ENCODE results near the gene ZNF624.

- TF ChIP-seq, protein P1, sequence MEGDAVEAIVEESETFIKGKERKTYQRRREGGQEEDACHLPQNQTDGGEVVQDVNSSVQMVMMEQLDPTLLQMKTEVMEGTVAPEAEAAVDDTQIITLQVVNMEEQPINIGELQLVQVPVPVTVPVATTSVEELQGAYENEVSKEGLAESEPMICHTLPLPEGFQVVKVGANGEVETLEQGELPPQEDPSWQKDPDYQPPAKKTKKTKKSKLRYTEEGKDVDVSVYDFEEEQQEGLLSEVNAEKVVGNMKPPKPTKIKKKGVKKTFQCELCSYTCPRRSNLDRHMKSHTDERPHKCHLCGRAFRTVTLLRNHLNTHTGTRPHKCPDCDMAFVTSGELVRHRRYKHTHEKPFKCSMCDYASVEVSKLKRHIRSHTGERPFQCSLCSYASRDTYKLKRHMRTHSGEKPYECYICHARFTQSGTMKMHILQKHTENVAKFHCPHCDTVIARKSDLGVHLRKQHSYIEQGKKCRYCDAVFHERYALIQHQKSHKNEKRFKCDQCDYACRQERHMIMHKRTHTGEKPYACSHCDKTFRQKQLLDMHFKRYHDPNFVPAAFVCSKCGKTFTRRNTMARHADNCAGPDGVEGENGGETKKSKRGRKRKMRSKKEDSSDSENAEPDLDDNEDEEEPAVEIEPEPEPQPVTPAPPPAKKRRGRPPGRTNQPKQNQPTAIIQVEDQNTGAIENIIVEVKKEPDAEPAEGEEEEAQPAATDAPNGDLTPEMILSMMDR (IDR thresholded peaks at IDR 0.05; ENCODE audit: insufficient read depth, low read length): no peak
- TF ChIP-seq POLR2AphosphoS5 (IDR thresholded peaks at IDR 0.05; ENCODE audit: low read depth) (no peak), SPI1 (IDR thresholded peaks at IDR 0.05; ENCODE audit: borderline replicate concordance, low read depth) (no peak), GABPA (IDR thresholded peaks at IDR 0.05; ENCODE audit: low read depth) (no peak)
- TF ChIP-seq, protein P2, sequence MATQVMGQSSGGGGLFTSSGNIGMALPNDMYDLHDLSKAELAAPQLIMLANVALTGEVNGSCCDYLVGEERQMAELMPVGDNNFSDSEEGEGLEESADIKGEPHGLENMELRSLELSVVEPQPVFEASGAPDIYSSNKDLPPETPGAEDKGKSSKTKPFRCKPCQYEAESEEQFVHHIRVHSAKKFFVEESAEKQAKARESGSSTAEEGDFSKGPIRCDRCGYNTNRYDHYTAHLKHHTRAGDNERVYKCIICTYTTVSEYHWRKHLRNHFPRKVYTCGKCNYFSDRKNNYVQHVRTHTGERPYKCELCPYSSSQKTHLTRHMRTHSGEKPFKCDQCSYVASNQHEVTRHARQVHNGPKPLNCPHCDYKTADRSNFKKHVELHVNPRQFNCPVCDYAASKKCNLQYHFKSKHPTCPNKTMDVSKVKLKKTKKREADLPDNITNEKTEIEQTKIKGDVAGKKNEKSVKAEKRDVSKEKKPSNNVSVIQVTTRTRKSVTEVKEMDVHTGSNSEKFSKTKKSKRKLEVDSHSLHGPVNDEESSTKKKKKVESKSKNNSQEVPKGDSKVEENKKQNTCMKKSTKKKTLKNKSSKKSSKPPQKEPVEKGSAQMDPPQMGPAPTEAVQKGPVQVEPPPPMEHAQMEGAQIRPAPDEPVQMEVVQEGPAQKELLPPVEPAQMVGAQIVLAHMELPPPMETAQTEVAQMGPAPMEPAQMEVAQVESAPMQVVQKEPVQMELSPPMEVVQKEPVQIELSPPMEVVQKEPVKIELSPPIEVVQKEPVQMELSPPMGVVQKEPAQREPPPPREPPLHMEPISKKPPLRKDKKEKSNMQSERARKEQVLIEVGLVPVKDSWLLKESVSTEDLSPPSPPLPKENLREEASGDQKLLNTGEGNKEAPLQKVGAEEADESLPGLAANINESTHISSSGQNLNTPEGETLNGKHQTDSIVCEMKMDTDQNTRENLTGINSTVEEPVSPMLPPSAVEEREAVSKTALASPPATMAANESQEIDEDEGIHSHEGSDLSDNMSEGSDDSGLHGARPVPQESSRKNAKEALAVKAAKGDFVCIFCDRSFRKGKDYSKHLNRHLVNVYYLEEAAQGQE (IDR thresholded peaks at IDR 0.05; ENCODE audit: insufficient replicate concordance, low read depth): no peak
These were observed 69.9 kb downstream of the ZNF624 start for GRCh38 chr17:16583781-16584180.

Data from HL-60 (cell line).